Measurements from ENCODE around the gene TBL1XR1. TPM values are rescaled to one million over a fixed set of nuclear protein-coding genes. Genes with fewer than 3 reads are reported as not detected.

Gene TBL1XR1
- total RNA-seq, 1 donor from 2014 or later, result 372 TPM

- H3K4me3 Mint-ChIP-seq, result no peak overlapping the region
- peaks cover 31% of the 10 kb centered on the region for H3K4me1 Mint-ChIP-seq
- H3K27me3 Mint-ChIP-seq, result no peaks in the 10 kb centered on the region
- no peak for TF ChIP-seq CTCF (IDR thresholded peaks at IDR 0.05)
- H3K27ac Mint-ChIP-seq, result no peak overlapping the region
- peaks cover 2% of the 10 kb centered on the region for H3K9me3 Mint-ChIP-seq
- CTCF ChIA-PET, result no interaction called here
- POLR2A ChIA-PET, result interaction anchor here (0.5 kb wide), 1 partner anchor 41 kb away, joined by 3 read pairs; no protein-coding TSS in a partner anchor
- intact Hi-C loops (cut with micrococcal nuclease), result no loop called here
- DNase-seq, result no peak
- H3K36me3 Mint-ChIP-seq (ENCODE audit: low read depth), result peaks cover 51% of the 10 kb centered on the region
- no peak for ATAC-seq (ENCODE audit: low read depth)
These were observed 117.6 kb downstream of the TBL1XR1 start for GRCh38 chr3:177079684-177080083.

- CTCF ChIA-PET, result interaction anchor here (2.3 kb wide), 1 partner anchor 21 kb away, joined by 7 read pairs; no protein-coding TSS in a partner anchor
- no peak for TF ChIP-seq CTCF (IDR thresholded peaks at IDR 0.05)
- intact Hi-C loops (cut with micrococcal nuclease), result loop anchor here (5.0 kb wide), 1 partner anchor 36 kb away; no protein-coding TSS in a partner anchor
These were observed 125.7 kb downstream of the TBL1XR1 start for GRCh38 chr3:177071496-177072156.

GRCh38 chr3:177069514-177070329 is 127.6 kb downstream of the TBL1XR1 start:
- ChIA-PET POLR2A (interaction anchor here (0.8 kb wide), 1 partner anchor 42 kb away, joined by 9 read pairs; no protein-coding TSS in a partner anchor), CTCF (interaction anchor here (1.3 to 2.3 kb wide), 2 partner anchors 12 to 19 kb away, joined by 4 to 7 read pairs; no protein-coding TSS in a partner anchor)
- no peak for DNase-seq
- ATAC-seq (ENCODE audit: low read depth), result no peak
- Mint-ChIP-seq H3K9me3 (no peaks in the 10 kb centered on the region), H3K27ac (no peak overlapping the region), H3K4me3 (no peak overlapping the region), H3K27me3 (no peaks in the 10 kb centered on the region), H3K36me3 (ENCODE audit: low read depth) (peaks cover 38% of the 10 kb centered on the region), H3K4me1 (peaks cover 48% of the 10 kb centered on the region)
- no peak for TF ChIP-seq CTCF (IDR thresholded peaks at IDR 0.05)
- intact Hi-C loops (cut with micrococcal nuclease), result loop anchor here (2.0 to 5.0 kb wide), 2 partner anchors 13 to 38 kb away; no protein-coding TSS in a partner anchor

More at GRCh38 chr3:177071496-177072156, 125.7 kb downstream of the TBL1XR1 start:
- Mint-ChIP-seq H3K27ac (no peak overlapping the region), H3K27me3 (no peaks in the 10 kb centered on the region), H3K36me3 (ENCODE audit: low read depth) (peaks cover 53% of the 10 kb centered on the region), H3K9me3 (no peaks in the 10 kb centered on the region), H3K4me3 (no peak overlapping the region), H3K4me1 (peaks cover 51% of the 10 kb centered on the region)
- DNase-seq (no peak), ATAC-seq (ENCODE audit: low read depth) (no peak)
- POLR2A ChIA-PET, result no interaction called here

- ATAC-seq (ENCODE audit: low read depth), result no peak
- Mint-ChIP-seq H3K4me3 (no peak overlapping the region), H3K4me1 (peaks cover 51% of the 10 kb centered on the region)
These were observed 128.3 kb downstream of the TBL1XR1 start for GRCh38 chr3:177068967-177069366.

More at GRCh38 chr3:177068967-177069366, 128.3 kb downstream of the TBL1XR1 start:
- no peak for TF ChIP-seq CTCF (IDR thresholded peaks at IDR 0.05)
- intact Hi-C loops (cut with micrococcal nuclease), result loop anchor here (2.0 kb wide), 1 partner anchor 14 kb away; no protein-coding TSS in a partner anchor
- no peak overlapping the region for H3K27ac Mint-ChIP-seq
- ChIA-PET CTCF (interaction anchor here (0.7 to 1.3 kb wide), 2 partner anchors 11 to 291 kb away, joined by 3 to 4 read pairs; no protein-coding TSS in a partner anchor), POLR2A (interaction anchor here (0.8 kb wide), 1 partner anchor 42 kb away, joined by 9 read pairs; no protein-coding TSS in a partner anchor)
- no peak for DNase-seq
- H3K9me3 Mint-ChIP-seq, result no peaks in the 10 kb centered on the region
- no peaks in the 10 kb centered on the region for H3K27me3 Mint-ChIP-seq
- H3K36me3 Mint-ChIP-seq (ENCODE audit: low read depth), result peaks cover 39% of the 10 kb centered on the region
